ENCODE results near the gene CDC6. TPM values are rescaled to one million over a fixed set of nuclear protein-coding genes. Genes with fewer than 3 reads are reported as not detected.
A peak's percentile ranks its signal among the peaks of the same experiment; 100 is the strongest.

Gene CDC6
- total RNA-seq, 1 donor from 2014 or later, result 65.3 TPM

DNA sequence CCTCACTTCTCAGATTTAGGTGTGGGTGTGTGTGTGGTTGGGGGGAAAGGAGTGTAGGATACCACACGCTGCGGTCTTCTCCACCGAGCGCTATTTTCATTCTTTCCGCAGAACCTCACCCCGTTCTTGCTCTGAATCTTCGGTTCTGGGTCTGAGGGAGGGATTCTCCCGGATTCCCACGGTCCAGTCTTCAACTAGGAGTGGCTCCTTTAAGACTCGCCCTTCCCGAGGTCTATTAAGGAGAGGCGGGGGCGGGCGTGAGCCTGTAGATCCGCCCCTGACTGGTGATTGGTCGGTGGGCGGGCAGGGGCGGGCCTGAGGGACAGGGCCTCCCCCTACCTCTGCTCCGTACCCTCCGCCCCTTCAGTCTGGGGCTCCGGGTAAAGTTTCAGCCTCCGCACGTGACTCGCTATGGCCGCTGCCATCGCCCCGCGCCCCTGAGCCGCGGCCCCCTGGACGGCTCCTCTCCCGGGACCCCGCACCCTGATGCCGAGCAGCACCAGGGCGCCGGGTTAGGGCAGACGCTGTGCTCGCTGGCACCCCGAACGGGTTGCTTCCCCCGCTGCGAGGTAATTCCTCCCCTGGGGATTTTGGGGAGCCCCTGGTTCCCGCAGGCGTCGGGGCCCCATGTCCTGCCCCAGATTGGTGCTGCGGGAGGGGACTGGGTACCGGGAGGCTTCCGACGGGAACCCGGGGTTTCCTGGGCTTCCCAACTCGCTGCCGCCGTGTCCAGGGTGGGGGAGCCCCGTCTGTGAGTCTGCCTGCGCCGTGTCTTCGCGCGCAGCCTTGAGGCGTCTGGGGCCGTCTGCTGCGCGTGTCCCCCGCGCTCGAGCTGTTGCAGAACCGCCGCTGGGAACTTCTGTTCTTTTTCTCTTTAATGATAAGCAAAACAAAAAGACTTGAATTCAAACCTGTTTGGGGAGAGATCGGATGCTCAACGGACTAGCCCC is 30.5 kb downstream of the CDC6 start:
- peak overlapping the region; percentile 91 for H3K4me3 Mint-ChIP-seq
- peaks cover 21% of the 10 kb centered on the region for H3K79me2 ChIP-seq (ENCODE audit: low read depth)
- peak; percentile 98 for DNase-seq (ENCODE audit: low spot score)
- peak overlapping the region; percentile 90 for H3K27ac Mint-ChIP-seq
- H3K27me3 Mint-ChIP-seq (ENCODE audit: insufficient read depth, low read depth), result peaks cover 7% of the 10 kb centered on the region
- no peaks in the 10 kb centered on the region for H3K9me3 Mint-ChIP-seq
- H3K9me3 ChIP-seq (ENCODE audit: low read depth), result no peaks in the 10 kb centered on the region
- peak overlapping the region; percentile 73 for H3K4me3 ChIP-seq
- peaks cover 64% of the 10 kb centered on the region for H3K4me1 Mint-ChIP-seq
- H3K4me1 ChIP-seq, result peaks cover 46% of the 10 kb centered on the region
- H2AFZ ChIP-seq (replicated peaks), result no peak overlapping the region
- no peaks in the 10 kb centered on the region for H3K36me3 ChIP-seq
- no peak overlapping the region for H3K9ac ChIP-seq
- peaks cover 52% of the 10 kb centered on the region for H4K20me1 ChIP-seq (ENCODE audit: low read depth)
- no peaks in the 10 kb centered on the region for H3K36me3 Mint-ChIP-seq
- H3K27me3 ChIP-seq, result peaks cover 31% of the 10 kb centered on the region
- H3F3A ChIP-seq (ENCODE audit: low read depth), result peaks cover 23% of the 10 kb centered on the region
- TF ChIP-seq, protein P1, sequence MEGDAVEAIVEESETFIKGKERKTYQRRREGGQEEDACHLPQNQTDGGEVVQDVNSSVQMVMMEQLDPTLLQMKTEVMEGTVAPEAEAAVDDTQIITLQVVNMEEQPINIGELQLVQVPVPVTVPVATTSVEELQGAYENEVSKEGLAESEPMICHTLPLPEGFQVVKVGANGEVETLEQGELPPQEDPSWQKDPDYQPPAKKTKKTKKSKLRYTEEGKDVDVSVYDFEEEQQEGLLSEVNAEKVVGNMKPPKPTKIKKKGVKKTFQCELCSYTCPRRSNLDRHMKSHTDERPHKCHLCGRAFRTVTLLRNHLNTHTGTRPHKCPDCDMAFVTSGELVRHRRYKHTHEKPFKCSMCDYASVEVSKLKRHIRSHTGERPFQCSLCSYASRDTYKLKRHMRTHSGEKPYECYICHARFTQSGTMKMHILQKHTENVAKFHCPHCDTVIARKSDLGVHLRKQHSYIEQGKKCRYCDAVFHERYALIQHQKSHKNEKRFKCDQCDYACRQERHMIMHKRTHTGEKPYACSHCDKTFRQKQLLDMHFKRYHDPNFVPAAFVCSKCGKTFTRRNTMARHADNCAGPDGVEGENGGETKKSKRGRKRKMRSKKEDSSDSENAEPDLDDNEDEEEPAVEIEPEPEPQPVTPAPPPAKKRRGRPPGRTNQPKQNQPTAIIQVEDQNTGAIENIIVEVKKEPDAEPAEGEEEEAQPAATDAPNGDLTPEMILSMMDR (IDR thresholded peaks at IDR 0.05), result no peak
- TF ChIP-seq EZH2 (IDR thresholded peaks at IDR 0.05) (no peak), EZH2phosphoT487 (IDR thresholded peaks at IDR 0.05) (no peak)
- H3K4me2 ChIP-seq, result peak overlapping the region; percentile 91
- H3K27ac ChIP-seq, result no peak overlapping the region

DNA sequence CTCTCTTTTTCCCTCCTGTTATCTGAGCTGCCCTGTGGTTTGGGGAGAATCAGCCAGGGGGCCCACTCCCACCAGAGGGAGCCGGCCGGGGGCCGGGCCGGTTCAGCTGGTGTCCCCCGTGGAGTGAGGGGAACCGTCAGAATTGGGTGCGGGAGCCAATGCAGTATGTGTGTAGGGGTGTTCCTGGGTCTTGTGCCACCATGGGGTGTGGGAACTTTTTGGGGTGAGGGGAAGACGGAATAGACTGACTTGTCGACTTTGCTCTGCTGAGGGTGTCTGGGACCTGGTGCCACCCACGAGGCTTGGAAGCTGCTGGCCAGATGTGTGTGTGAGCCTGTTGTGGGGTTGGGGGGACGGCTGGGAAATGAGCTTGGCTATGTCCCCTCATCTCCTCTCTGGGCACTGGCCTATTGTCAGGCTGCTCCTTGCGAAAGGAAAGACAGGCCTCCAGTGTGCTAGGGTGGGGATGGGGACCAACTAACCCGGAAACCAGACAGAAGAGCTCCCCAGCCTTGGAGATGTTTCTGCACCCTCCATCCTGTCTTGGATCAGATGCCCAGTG is 31.2 kb downstream of the CDC6 start:
- H3K27ac Mint-ChIP-seq, result peak overlapping the region; percentile 69
- peaks cover 43% of the 10 kb centered on the region for H3K4me1 ChIP-seq
- peaks cover 61% of the 10 kb centered on the region for H3K4me1 Mint-ChIP-seq

DNA sequence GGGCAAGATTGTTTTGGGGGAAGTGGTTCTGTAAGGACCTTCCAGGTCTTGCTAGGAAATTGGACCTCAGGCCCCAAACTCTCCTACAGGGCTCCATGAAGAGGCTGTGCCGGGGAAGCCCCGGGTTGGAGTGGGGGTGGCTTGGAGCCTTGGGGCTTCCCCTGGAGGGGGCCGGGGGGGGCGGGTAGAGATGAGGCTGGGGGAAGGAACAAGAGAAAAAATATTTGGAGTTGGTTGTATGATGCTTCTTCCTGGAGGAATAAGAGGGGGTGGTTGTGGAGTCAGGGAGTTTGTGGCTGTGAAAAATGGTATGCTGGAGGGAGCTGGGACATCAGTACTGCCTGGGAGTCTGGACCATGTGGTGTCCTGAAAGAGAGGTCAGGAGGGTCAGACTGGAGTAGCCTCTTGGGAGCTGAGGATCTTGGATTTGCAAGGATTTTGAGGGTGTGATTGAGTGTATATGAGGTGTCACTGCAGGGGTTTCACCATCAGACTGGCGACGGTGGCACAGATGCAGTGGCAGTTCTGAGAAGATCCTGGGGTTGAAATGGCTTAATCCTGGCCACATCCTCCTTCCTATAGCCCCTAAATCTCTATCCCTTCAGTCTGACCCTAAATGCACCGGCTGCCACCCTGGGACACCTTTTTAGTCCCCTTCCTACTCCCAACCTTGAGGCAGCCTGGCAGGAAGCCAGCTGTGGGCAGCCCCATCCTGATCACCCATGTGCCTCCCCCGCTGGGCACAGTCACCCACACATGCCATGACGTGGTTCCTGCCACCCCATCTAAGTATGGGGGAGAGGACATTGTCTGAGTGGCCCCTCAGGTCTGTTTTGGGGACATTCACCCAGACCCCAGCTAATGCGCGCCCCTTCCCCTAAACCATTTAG is 32.2 kb downstream of the CDC6 start:
- Histone ChIP-seq H3K36me3 (no peaks in the 10 kb centered on the region), H3K4me1 (peaks cover 36% of the 10 kb centered on the region), H3K27me3 (peaks cover 31% of the 10 kb centered on the region), H3K4me2 (peak overlapping the region; percentile 91), H3K9ac (no peak overlapping the region), H3K27ac (no peak overlapping the region), H3K4me3 (no peak overlapping the region), H2AFZ (replicated peaks) (no peak overlapping the region), H3F3A (ENCODE audit: low read depth) (peaks cover 23% of the 10 kb centered on the region), H4K20me1 (ENCODE audit: low read depth) (peaks cover 59% of the 10 kb centered on the region), H3K9me3 (ENCODE audit: low read depth) (no peaks in the 10 kb centered on the region), H3K79me2 (ENCODE audit: low read depth) (peaks cover 21% of the 10 kb centered on the region)
- TF ChIP-seq, protein P1 (IDR thresholded peaks at IDR 0.05), result no peak
- TF ChIP-seq EZH2phosphoT487 (IDR thresholded peaks at IDR 0.05), result no peak
- TF ChIP-seq EZH2 (IDR thresholded peaks at IDR 0.05), result no peak
- no peak overlapping the region for H3K27ac Mint-ChIP-seq
- peak overlapping the region; percentile 91 for H3K4me3 Mint-ChIP-seq
- H3K4me1 Mint-ChIP-seq, result peaks cover 61% of the 10 kb centered on the region
- H3K9me3 Mint-ChIP-seq, result no peaks in the 10 kb centered on the region
- no peaks in the 10 kb centered on the region for H3K36me3 Mint-ChIP-seq
- peaks cover 7% of the 10 kb centered on the region for H3K27me3 Mint-ChIP-seq (ENCODE audit: insufficient read depth, low read depth)
- no peak for DNase-seq (ENCODE audit: low spot score)

More for the DNA sequence above, 31.2 kb downstream of the CDC6 start:
- Histone ChIP-seq H3K9me3 (ENCODE audit: low read depth) (no peaks in the 10 kb centered on the region), H3K27me3 (peaks cover 31% of the 10 kb centered on the region), H3K4me3 (peak overlapping the region; percentile 73), H2AFZ (replicated peaks) (no peak overlapping the region), H3K79me2 (ENCODE audit: low read depth) (peaks cover 21% of the 10 kb centered on the region), H3K4me2 (peak overlapping the region; percentile 91), H3K36me3 (no peaks in the 10 kb centered on the region), H3F3A (ENCODE audit: low read depth) (peaks cover 23% of the 10 kb centered on the region), H3K9ac (no peak overlapping the region), H4K20me1 (ENCODE audit: low read depth) (peaks cover 59% of the 10 kb centered on the region), H3K27ac (no peak overlapping the region)
- no peak for TF ChIP-seq EZH2 (IDR thresholded peaks at IDR 0.05)
- TF ChIP-seq, protein P1 (IDR thresholded peaks at IDR 0.05), result no peak
- no peak for DNase-seq (ENCODE audit: low spot score)
- H3K4me3 Mint-ChIP-seq, result peak overlapping the region; percentile 91
- no peaks in the 10 kb centered on the region for H3K9me3 Mint-ChIP-seq
- H3K36me3 Mint-ChIP-seq, result no peaks in the 10 kb centered on the region
- peaks cover 7% of the 10 kb centered on the region for H3K27me3 Mint-ChIP-seq (ENCODE audit: insufficient read depth, low read depth)
